Measurements from ENCODE around the gene DSG1.

Gene DSG1

DNA sequence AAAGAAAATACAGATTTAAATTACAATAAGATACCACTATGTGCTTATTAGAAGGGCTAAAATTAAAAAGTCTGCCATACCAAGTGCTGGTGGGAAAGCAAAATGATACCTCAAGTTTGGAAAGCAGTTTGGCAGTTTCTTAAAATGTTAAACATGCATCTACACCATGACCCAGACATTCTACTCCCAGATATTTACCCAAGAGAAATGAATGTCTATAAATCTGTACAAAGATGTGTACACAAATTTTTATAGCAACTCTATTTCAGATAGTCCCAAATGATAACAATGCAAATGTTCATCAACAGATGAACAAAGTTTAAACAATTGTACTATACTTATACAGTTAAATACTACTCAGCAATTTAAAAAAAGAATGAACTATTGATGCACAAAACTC lies 51.5 kb downstream of the DSG1 start:
- TF ChIP-seq, protein P1, sequence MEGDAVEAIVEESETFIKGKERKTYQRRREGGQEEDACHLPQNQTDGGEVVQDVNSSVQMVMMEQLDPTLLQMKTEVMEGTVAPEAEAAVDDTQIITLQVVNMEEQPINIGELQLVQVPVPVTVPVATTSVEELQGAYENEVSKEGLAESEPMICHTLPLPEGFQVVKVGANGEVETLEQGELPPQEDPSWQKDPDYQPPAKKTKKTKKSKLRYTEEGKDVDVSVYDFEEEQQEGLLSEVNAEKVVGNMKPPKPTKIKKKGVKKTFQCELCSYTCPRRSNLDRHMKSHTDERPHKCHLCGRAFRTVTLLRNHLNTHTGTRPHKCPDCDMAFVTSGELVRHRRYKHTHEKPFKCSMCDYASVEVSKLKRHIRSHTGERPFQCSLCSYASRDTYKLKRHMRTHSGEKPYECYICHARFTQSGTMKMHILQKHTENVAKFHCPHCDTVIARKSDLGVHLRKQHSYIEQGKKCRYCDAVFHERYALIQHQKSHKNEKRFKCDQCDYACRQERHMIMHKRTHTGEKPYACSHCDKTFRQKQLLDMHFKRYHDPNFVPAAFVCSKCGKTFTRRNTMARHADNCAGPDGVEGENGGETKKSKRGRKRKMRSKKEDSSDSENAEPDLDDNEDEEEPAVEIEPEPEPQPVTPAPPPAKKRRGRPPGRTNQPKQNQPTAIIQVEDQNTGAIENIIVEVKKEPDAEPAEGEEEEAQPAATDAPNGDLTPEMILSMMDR (IDR thresholded peaks at IDR 0.05; ENCODE audit: control extremely low read depth, extremely low read depth, low read depth, missing control alignments), result no peak
- DNase-seq (ENCODE audit: extremely low spot score), result no peak
- POLR2A ChIA-PET, result no interaction called here
- CTCF ChIA-PET, result no interaction called here

DNA sequence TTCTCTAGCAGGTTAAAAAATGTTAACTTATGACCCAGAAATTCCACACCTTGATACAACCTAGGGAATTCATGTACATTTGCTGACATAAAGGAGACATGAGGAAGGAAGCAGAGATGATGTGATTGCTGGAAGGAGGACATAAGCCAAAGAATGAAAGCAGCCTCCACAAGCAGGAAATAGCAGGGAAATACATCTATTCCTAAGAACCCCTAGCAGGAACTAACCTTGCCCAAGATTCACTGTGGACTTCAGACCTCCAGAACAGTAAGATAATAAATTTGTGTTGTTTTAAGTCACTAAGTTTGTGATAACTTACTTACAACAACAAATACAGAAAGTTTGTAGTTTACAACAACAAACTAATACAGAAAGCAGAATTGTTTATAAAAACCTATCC lies 54.0 kb downstream of the DSG1 start:
- TF ChIP-seq, protein P1 (IDR thresholded peaks at IDR 0.05; ENCODE audit: control extremely low read depth, extremely low read depth, low read depth, missing control alignments), result no peak
- no peak for DNase-seq (ENCODE audit: extremely low spot score)
- ChIA-PET POLR2A (no interaction called here), CTCF (interaction anchor here (1.3 kb wide), 1 partner anchor 42 kb away, joined by 3 read pairs; no protein-coding TSS in a partner anchor)

DNA sequence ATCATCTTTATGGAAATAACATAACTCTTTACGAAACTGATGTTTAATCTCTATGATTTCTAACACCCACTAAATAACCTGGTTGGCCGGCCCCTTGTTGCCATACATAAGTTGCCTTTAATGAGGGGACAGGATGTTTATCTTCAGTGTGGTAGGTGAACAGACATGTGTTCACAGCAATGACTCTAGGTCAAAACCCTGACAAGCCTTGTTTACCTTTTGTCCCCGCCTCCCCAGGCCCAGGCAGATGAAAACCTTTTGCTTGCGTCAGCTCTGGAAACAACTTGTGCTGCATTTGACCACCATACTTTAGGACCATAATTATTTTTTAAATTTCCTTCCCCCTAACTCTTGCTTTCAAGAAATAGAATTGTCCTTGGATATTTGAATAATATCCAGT lies 55.7 kb downstream of the DSG1 start:
- TF ChIP-seq, protein P1 (IDR thresholded peaks at IDR 0.05; ENCODE audit: control extremely low read depth, extremely low read depth, low read depth, missing control alignments), result no peak
- POLR2A ChIA-PET, result no interaction called here
- CTCF ChIA-PET, result no interaction called here
- no peak for DNase-seq (ENCODE audit: extremely low spot score)

DNA sequence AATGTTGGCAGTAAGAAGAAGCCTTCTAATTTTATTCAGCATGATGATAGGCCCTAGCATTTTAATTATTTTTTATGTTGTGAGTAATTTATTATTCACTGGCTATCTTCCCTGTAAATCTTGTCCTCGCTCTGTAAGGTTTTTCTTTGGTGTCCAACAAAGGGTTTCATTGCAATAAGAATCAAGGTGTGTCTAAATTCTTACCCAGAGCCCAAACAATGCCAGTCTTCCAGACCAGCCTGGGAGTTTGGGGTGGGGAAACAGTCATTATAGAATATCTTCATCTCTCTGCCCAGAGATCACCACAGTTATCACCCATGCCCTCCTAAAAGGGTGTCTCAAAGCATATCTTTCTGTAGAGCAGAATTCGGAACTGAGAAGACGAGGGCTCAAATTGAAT lies 58.5 kb downstream of the DSG1 start, which contains the start of gene DSG4:
Gene DSG4 (plus strand): TSS at position 301 of the 400 bp plus-strand sequence. CDS start 135 bp downstream, outside the sequence.
- CTCF ChIA-PET, result no interaction called here
- no peak for DNase-seq (ENCODE audit: extremely low spot score)
- TF ChIP-seq, protein P1 (IDR thresholded peaks at IDR 0.05; ENCODE audit: control extremely low read depth, extremely low read depth, low read depth, missing control alignments), result no peak
- POLR2A ChIA-PET, result no interaction called here

DNA sequence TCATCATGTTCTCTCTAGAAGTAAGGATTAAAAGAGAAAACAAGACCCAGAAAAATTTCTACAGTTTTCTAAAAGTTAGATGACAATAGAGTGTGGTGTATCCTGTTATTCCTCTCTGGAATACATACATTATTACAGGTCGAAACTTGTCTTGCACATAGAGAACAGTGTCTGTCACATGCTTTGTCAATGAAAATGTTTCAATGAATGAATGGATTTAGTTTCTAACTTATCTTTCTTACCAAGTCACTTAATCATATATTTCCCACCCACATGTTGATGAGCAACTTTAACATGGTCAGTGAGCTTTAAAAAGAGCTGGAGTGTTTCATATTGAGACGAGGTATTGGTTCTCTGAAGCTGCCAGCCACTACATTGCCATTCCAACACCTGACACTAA lies 63.0 kb downstream of the DSG1 start:
- TF ChIP-seq, protein P1 (IDR thresholded peaks at IDR 0.05; ENCODE audit: control extremely low read depth, extremely low read depth, low read depth, missing control alignments), result no peak
- DNase-seq (ENCODE audit: extremely low spot score), result no peak
- ChIA-PET POLR2A (no interaction called here), CTCF (interaction anchor here (0.7 to 1.1 kb wide), 2 partner anchors 20 to 341 kb away, joined by 3 read pairs; no protein-coding TSS in a partner anchor)

DNA sequence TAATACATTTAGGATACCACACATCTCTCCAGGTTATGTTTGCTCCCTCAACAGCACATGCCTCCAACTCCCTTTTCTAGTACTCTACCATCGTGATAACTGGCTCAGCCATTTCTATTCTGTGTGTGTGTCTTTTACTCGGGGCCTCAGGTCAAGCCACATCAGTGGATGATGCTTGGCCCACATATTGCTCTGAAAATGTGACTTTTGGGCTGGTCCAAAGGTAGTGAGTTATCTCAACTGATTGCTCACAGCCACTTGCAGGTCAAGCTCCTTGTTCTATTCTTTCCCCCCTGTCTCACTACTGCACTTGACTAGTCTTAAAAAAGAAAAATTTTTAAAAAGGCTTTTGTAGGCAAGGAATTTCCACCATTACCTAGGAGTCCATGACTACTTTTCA lies 64.1 kb downstream of the DSG1 start:
- CTCF ChIA-PET, result no interaction called here
- no peak for DNase-seq (ENCODE audit: extremely low spot score)
- TF ChIP-seq, protein P1 (IDR thresholded peaks at IDR 0.05; ENCODE audit: control extremely low read depth, extremely low read depth, low read depth, missing control alignments), result no peak
- POLR2A ChIA-PET, result no interaction called here

DNA sequence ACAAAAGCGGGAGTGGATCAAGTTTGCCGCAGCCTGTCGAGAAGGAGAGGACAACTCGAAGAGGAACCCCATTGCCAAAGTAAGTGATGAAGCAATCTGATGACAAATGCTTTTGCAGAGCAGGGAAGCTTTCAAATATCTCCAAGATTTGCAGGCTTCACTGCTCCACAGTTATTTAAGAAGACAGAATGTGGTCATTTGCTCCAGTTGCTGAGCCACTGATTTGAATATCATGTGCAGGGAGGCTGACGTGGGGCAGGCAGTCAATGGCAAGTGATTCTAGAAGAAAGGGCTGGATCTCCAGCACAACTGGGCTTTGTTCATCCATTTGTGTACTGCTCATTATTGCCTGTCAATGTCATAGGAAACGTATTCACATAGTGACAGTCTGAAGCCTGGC lies 68.8 kb downstream of the DSG1 start:
- ChIA-PET POLR2A (no interaction called here), CTCF (interaction anchor here (2.0 kb wide), 1 partner anchor 15 kb away, joined by 6 read pairs; no protein-coding TSS in a partner anchor)
- TF ChIP-seq, protein P1 (IDR thresholded peaks at IDR 0.05; ENCODE audit: control extremely low read depth, extremely low read depth, low read depth, missing control alignments), result no peak
- DNase-seq (ENCODE audit: extremely low spot score), result no peak

Data from GM10248 (cell line).